GM23248 (cell line): Measurements from ENCODE around the gene SEMA4G. TPM values are rescaled to one million over a fixed set of nuclear protein-coding genes. Genes with fewer than 3 reads are reported as not detected.

ENCODE experiments used
- DNase-seq: peaks from one replicate; pipeline ENCODE4 v3.0.0-alpha.2; 2015
- H2AFZ ChIP-seq: fragments of 200-600 bp; sonication (generic); 2 replicates; pipeline ENCODE4 v1.6.1; 2016; ENCODE audit warnings: antibody characterized with exemption
- H3F3A ChIP-seq: fragments of 200-600 bp; sonication (generic); 2 replicates; pipeline ENCODE4 v1.6.1; 2016; ENCODE audit warnings: mild to moderate bottlenecking, antibody characterized with exemption, mixed run types; ENCODE audit not compliant: insufficient read depth
- H3K27ac ChIP-seq: fragments of 200-600 bp; sonication (generic); 2 replicates; pipeline ENCODE4 v1.5.1; 2016; ENCODE audit warnings: mild to moderate bottlenecking
- H3K27me3 ChIP-seq: fragments of 200-600 bp; sonication (generic); replicated peaks from 2 replicates; pipeline ENCODE4 v1.6.1; 2016; ENCODE audit warnings: mild to moderate bottlenecking; ENCODE audit not compliant: insufficient read depth
- H3K36me3 ChIP-seq: fragments of 200-600 bp; sonication (generic); 2 replicates; pipeline ENCODE4 v1.6.1; 2016; ENCODE audit warnings: low read depth, mild to moderate bottlenecking
- H3K4me1 ChIP-seq: fragments of 200-600 bp; sonication (generic); 2 replicates; pipeline ENCODE4 v1.6.1; 2016; ENCODE audit warnings: mild to moderate bottlenecking; ENCODE audit not compliant: insufficient read depth
- H3K4me2 ChIP-seq: fragments of 200-600 bp; sonication (generic); one replicate; pipeline ENCODE4 v1.6.1; 2016; ENCODE audit warnings: mild to moderate bottlenecking; ENCODE audit not compliant: unreplicated experiment
- H3K4me3 ChIP-seq: fragments of 200-600 bp; sonication (generic); 2 replicates; pipeline ENCODE4 v1.5.1; 2016; ENCODE audit warnings: mild to moderate bottlenecking
- H3K79me2 ChIP-seq: fragments of 200-600 bp; sonication (generic); 2 replicates; pipeline ENCODE4 v1.6.1; 2016; ENCODE audit warnings: mild to moderate bottlenecking; ENCODE audit not compliant: insufficient read depth
- H3K9ac ChIP-seq: fragments of 200-600 bp; sonication (generic); 2 replicates; pipeline ENCODE4 v1.6.1; 2016; ENCODE audit warnings: mild to moderate bottlenecking
- H3K9me2 ChIP-seq: fragments of 200-600 bp; sonication (generic); 2 replicates; pipeline ENCODE4 v1.6.1; 2016; ENCODE audit warnings: mixed run types, mild to moderate bottlenecking, moderate library complexity; ENCODE audit not compliant: insufficient read depth
- H3K9me3 ChIP-seq: fragments of 200-600 bp; sonication (generic); one replicate; pipeline ENCODE4 v1.6.1; 2017; ENCODE audit warnings: low read depth
- H4K20me1 ChIP-seq: fragments of 200-600 bp; sonication (generic); 2 replicates; pipeline ENCODE4 v1.6.0; 2016; ENCODE audit not compliant: insufficient read depth
- EZH2 ChIP-seq: fragments of 200-600 bp; sonication (generic); IDR thresholded peaks from 2 replicates; pipeline ENCODE4 v1.6.1; 2018; ENCODE audit warnings: antibody characterized with exemption, mild to moderate bottlenecking; ENCODE audit not compliant: insufficient read depth, poor library complexity, severe bottlenecking
- EZH2phosphoT487 ChIP-seq: fragments of 200-600 bp; sonication (generic); IDR thresholded peaks from 2 replicates; pipeline ENCODE4 v1.6.1; 2018; ENCODE audit warnings: antibody characterized with exemption, moderate library complexity, mild to moderate bottlenecking, low read depth; ENCODE audit not compliant: insufficient read depth
- WGBS, 2 experiments: methylation state at CpG; one replicate each; pipeline ENCODE4 v1.1.6; 2015 to 2017; ENCODE audit warnings: low lambda C conversion rate in 2 of 2, low coverage in 1 of 2; ENCODE audit errors: missing lambda C conversion rate in 2 of 2; 5-methylcytosine and 5-hydroxymethylcytosine counted together
- in situ Hi-C: fragments of 300-500 bp; cut with MboI; formaldehyde crosslinking; loops from 2 replicates; pipeline ENCODE4 v1.15.0; 2020
- polyA plus RNA-seq: library from polyadenylated mRNA; unstranded; fragments of >200 nt; fragmentation: Nextera tagmentation; extraction: Ambion mirVana; gene quantifications from 2 replicates; pipeline ENCODE4 v1.2.1, GENCODE V29; 2016
- total RNA-seq: library from RNA; depleted of rRNA; stranded (reverse); fragments of >200 nt; shearing (Covaris generic); gene quantifications from 2 replicates; pipeline ENCODE4 v1.2.3, GENCODE V29; 2014

Gene SEMA4G
- total and polyA plus RNA-seq, 2 experiments from 2014 or later, result 0.11 to 1.1 TPM

- Histone ChIP-seq H3F3A (no peaks in the 10 kb centered on the region), H3K4me3 (peak within 1 kb of the TSS; percentile 98), H3K4me2 (peak within 1 kb of the TSS; percentile 87), H3K4me1 (peaks cover 15% of the 10 kb centered on the region; the same call in 1 of the 2 replicates), H3K79me2 (peaks cover 60% of the 10 kb centered on the region), H4K20me1 (no peaks in the 10 kb centered on the region), H3K9ac (peak within 1 kb of the TSS; percentile 85), H3K9me3 (no peaks in the 10 kb centered on the region), H2AFZ (peak within 1 kb of the TSS; percentile 99), H3K9me2 (no peaks in the 10 kb centered on the region), H3K27ac (peak within 1 kb of the TSS; percentile 43), H3K27me3 (no peaks in the 10 kb centered on the region), H3K36me3 (peaks cover 15% of the 10 kb centered on the region; the same call in 1 of the 2 replicates)
- 0 to 1% methylated on average over 70 to 75 of the region's 75 CpGs for WGBS, 2 experiments
- TF ChIP-seq EZH2, result no peak
- no peak for TF ChIP-seq EZH2phosphoT487
- in situ Hi-C loops, result no loop called here
- peak; percentile 92 for DNase-seq
Measured at GRCh38 chr10:100986952-100987684, 17.8 kb downstream of the SEMA4G start, which contains the start of the genes MRPL43 and TWNK. Gene MRPL43, minus strand, starts transcription at chr10:100987497. Its CDS starts 54 bp downstream, at chr10:100987443. Gene TWNK, plus strand, starts transcription at chr10:100987543. Its CDS starts 668 bp downstream, at chr10:100988211.

- H3K4me1 ChIP-seq, result peaks cover 15% of the 10 kb centered on the region; the same call in 1 of the 2 replicates
- peak overlapping the region; percentile 43 for H3K27ac ChIP-seq
- H3K9me3 ChIP-seq, result no peaks in the 10 kb centered on the region
- TF ChIP-seq EZH2phosphoT487, result no peak
- no peak for TF ChIP-seq EZH2
- H3K27me3 ChIP-seq, result no peaks in the 10 kb centered on the region
- H3F3A ChIP-seq, result no peaks in the 10 kb centered on the region
- H2AFZ ChIP-seq, result peak overlapping the region; percentile 99
- H3K4me2 ChIP-seq, result peak overlapping the region; percentile 87
- in situ Hi-C loops, result no loop called here
- 0 to 1% methylated on average over 14 to 15 of the region's 15 CpGs for whole genome bisulfite sequencing, 2 experiments
- no peaks in the 10 kb centered on the region for H3K9me2 ChIP-seq
- no peaks in the 10 kb centered on the region for H4K20me1 ChIP-seq
- peak overlapping the region; percentile 98 for H3K4me3 ChIP-seq
- peaks cover 60% of the 10 kb centered on the region for H3K79me2 ChIP-seq
- no peak for DNase-seq
- H3K9ac ChIP-seq, result peak overlapping the region; percentile 85
- peaks cover 15% of the 10 kb centered on the region; the same call in 1 of the 2 replicates for H3K36me3 ChIP-seq
Measured at GRCh38 chr10:100987685-100988049, 18.4 kb downstream of the SEMA4G start.

GRCh38 chr10:100988166-100988565 lies 18.9 kb downstream of the SEMA4G start:
- Histone ChIP-seq H3K79me2 (peaks cover 60% of the 10 kb centered on the region), H3K36me3 (peaks cover 15% of the 10 kb centered on the region; the same call in 1 of the 2 replicates), H3K27me3 (no peaks in the 10 kb centered on the region), H3K9me3 (no peaks in the 10 kb centered on the region), H3F3A (no peaks in the 10 kb centered on the region), H4K20me1 (no peaks in the 10 kb centered on the region), H3K9ac (peak overlapping the region; percentile 85), H3K4me3 (peak overlapping the region; percentile 98), H3K9me2 (no peaks in the 10 kb centered on the region), H2AFZ (no peak overlapping the region), H3K27ac (no peak overlapping the region), H3K4me1 (peaks cover 15% of the 10 kb centered on the region; the same call in 1 of the 2 replicates), H3K4me2 (peak overlapping the region; percentile 87)
- in situ Hi-C loops, result no loop called here
- 21 to 37% methylated on average over 10 of the region's 10 CpGs for WGBS, 2 experiments
- no peak for DNase-seq
- TF ChIP-seq EZH2, result no peak
- TF ChIP-seq EZH2phosphoT487, result no peak

GRCh38 chr10:100989088-100989487 lies 19.8 kb downstream of the SEMA4G start:
- Histone ChIP-seq H3K9me2 (no peaks in the 10 kb centered on the region), H3K4me2 (no peak overlapping the region), H4K20me1 (no peaks in the 10 kb centered on the region), H3F3A (0 out of 2 replicates have a peak, but pooled peaks cover 6% of the 10 kb centered on the region), H3K9ac (no peak overlapping the region), H3K36me3 (peaks cover 15% of the 10 kb centered on the region; the same call in 1 of the 2 replicates), H3K9me3 (no peaks in the 10 kb centered on the region), H3K27ac (no peak overlapping the region), H3K4me1 (peaks cover 15% of the 10 kb centered on the region; the same call in 1 of the 2 replicates), H2AFZ (no peak overlapping the region), H3K79me2 (peaks cover 60% of the 10 kb centered on the region), H3K4me3 (no peak overlapping the region), H3K27me3 (no peaks in the 10 kb centered on the region)
- in situ Hi-C loops, result no loop called here
- 92 to 93% methylated on average over 21 of the region's 21 CpGs for WGBS, 2 experiments
- no peak for DNase-seq
- no peak for TF ChIP-seq EZH2phosphoT487
- TF ChIP-seq EZH2, result no peak
